Lower leg skin (tissue), 4 donors: ENCODE measurements around the gene FNDC3B. TPM values are rescaled to one million over a fixed set of nuclear protein-coding genes. Genes with fewer than 3 reads are reported as not detected.

Experiments
- DNase-seq, 2 donors: peaks; one replicate each; pipeline ENCODE4 v3.0.0-alpha.2; 2019; ENCODE audit warnings: low spot score in 2 of 2
- H3K4me3 ChIP-seq: fragments of 200-600 bp; sonication (generic); 2 replicates; pipeline ENCODE4 v1.5.1; 2017; ENCODE audit warnings: mild to moderate bottlenecking, low read depth; ENCODE audit not compliant: poor library complexity, severe bottlenecking
- POLR2A ChIP-seq, 2 donors: fragments of 450-650 bp; IDR thresholded peaks; one replicate each; pipeline ENCODE4 v1.6.1; 2016 to 2017; ENCODE audit warnings: antibody characterized with exemption in 2 of 2, mild to moderate bottlenecking in 1 of 2, moderate library complexity in 1 of 2
- WGBS, 2 donors: methylation state at CpG; one replicate each; pipeline ENCODE4 v1.1.5; 2018; 5-methylcytosine and 5-hydroxymethylcytosine counted together
- intact Hi-C: fragments of 100-400 bp; cut with DNase I; formaldehyde crosslinking; loops from one replicate; pipeline ENCODE4 v1.15.0; 2023; ENCODE audit warnings: low total_unique reads
- total RNA-seq, 4 donors: library from RNA; depleted of rRNA; stranded (reverse); fragments of >200 nt; gene quantifications; one replicate each; pipeline ENCODE4 v1.1.0, GENCODE V29; 2016
- TF ChIP-seq, protein P1 (sequence below), 3 donors: fragments of 450-650 bp; IDR thresholded peaks; one replicate each; pipeline ENCODE4 v1.5.1; 2016; ENCODE audit warnings: antibody characterized with exemption in 3 of 3, mild to moderate bottlenecking in 3 of 3, moderate library complexity in 2 of 3

The FNDC3B gene
- total RNA-seq, 4 donors from 2014 or later, result 22.9 to 39.3 (median 23.2) TPM

DNA sequence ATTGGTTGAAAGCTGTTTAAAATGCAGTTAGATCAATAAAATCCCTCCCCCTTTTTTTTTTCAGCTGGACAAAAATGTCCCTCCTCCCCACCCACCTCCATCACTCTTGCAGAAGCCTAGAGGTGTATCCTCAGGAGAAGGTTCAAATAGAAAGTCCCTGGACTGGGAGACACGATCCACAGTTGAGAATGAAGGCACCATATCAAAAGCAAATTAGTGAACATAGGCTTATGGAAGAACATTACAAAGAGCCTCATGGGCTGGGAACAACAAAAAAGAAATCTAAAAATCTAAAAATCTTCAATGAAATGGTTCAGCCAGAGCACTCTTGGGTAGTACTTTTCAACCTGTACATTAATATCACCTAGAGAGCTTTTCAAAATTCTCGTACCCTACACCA lies 362.7 kb downstream of the FNDC3B start:
- intact Hi-C loops, result no loop called here
- H3K4me3 ChIP-seq, result no peak overlapping the region
- TF ChIP-seq, protein P1, sequence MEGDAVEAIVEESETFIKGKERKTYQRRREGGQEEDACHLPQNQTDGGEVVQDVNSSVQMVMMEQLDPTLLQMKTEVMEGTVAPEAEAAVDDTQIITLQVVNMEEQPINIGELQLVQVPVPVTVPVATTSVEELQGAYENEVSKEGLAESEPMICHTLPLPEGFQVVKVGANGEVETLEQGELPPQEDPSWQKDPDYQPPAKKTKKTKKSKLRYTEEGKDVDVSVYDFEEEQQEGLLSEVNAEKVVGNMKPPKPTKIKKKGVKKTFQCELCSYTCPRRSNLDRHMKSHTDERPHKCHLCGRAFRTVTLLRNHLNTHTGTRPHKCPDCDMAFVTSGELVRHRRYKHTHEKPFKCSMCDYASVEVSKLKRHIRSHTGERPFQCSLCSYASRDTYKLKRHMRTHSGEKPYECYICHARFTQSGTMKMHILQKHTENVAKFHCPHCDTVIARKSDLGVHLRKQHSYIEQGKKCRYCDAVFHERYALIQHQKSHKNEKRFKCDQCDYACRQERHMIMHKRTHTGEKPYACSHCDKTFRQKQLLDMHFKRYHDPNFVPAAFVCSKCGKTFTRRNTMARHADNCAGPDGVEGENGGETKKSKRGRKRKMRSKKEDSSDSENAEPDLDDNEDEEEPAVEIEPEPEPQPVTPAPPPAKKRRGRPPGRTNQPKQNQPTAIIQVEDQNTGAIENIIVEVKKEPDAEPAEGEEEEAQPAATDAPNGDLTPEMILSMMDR (IDR thresholded peaks at IDR 0.05), result no peak
- TF ChIP-seq POLR2A (IDR thresholded peaks at IDR 0.05), result no peak
- no peak for DNase-seq
- 79 to 97% methylated on average over 2 of the region's 2 CpGs for WGBS, 2 donors

- WGBS, 2 donors, result 95% methylated on average over 8 of the region's 8 CpGs
- no peak for DNase-seq
- TF ChIP-seq, protein P1 (IDR thresholded peaks at IDR 0.05), result no peak
- no peak for TF ChIP-seq POLR2A (IDR thresholded peaks at IDR 0.05)
Measured at GRCh38 chr3:172402892-172403643, 363.7 kb downstream of the FNDC3B start.

DNA sequence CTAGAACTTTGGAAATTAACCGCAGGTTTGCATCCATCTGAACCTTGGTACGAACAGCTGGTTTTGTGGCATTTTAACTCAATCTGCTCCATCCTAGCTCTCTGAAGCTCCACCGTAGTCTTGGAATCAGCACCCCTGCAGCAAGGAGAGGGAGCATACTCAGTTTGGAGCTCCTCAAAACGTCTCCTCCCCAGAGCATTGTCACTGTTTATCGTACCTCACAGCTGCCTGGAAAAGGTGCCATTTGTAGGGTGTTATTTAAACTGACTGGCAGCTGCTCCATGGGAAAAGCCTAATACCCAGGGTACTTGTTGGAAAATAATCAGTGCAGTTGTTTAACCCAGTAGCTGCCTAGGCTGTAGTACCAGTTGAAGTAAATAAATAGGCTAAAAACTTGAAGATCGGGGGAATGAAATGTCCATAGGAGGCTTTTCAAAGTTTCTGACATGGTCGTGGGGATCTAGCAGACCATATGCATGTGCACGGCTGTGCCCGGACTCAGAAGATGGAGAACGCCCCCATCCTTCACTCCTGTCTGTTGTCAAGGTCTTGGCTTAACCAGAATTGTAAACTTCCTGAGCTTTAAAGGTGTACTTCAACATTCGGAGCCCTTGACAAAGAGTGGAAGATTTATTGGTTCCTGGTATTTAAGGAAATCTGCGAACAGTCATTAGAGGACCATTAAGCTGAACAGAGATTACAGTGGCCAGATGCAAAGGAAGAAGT lies 365.0 kb downstream of the FNDC3B start:
- intact Hi-C loops, result no loop called here
- TF ChIP-seq, protein P1 (IDR thresholded peaks at IDR 0.05), result no peak
- no peak for TF ChIP-seq POLR2A (IDR thresholded peaks at IDR 0.05)
- 73 to 76% methylated on average over 12 of the region's 12 CpGs for WGBS, 2 donors
- DNase-seq, result no peak
- H3K4me3 ChIP-seq, result no peak overlapping the region

More at GRCh38 chr3:172402892-172403643, 363.7 kb downstream of the FNDC3B start:
- no peak overlapping the region for H3K4me3 ChIP-seq
- intact Hi-C loops, result no loop called here

GRCh38 chr3:172405914-172406313 lies 366.5 kb downstream of the FNDC3B start:
- intact Hi-C loops, result no loop called here
- WGBS, 2 donors, result 87 to 96% methylated on average over 2 of the region's 2 CpGs
- no peak overlapping the region for H3K4me3 ChIP-seq
- TF ChIP-seq POLR2A (IDR thresholded peaks at IDR 0.05), result no peak
- no peak for DNase-seq

DNA sequence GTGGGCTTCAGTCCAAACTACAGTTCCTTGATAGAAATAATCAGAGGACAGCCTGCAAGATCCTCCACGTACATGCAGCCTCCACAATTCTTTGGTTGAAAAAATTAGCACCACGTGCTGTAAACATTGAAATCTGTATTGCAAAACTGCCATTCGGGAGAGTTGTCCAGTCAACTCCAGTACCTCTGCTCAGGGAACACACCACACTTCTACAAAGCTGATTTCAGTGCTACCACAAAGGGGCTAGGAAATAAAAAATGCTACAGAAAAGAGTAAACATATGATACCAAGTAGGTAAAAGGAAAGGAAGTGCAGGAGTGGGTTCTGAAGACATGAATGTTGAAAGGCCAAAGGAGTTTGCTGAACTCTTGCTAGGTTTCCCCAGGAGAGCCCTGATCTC lies 368.5 kb downstream of the FNDC3B start:
- H3K4me3 ChIP-seq, result no peak overlapping the region
- TF ChIP-seq, protein P1 (IDR thresholded peaks at IDR 0.05), result no peak
- TF ChIP-seq POLR2A (IDR thresholded peaks at IDR 0.05), result no peak
- no peak for DNase-seq
- 82 to 94% methylated on average over 3 of the region's 3 CpGs for WGBS, 2 donors
- intact Hi-C loops, result no loop called here

GRCh38 chr3:172410702-172411477 lies 371.5 kb downstream of the FNDC3B start:
- no peak overlapping the region for H3K4me3 ChIP-seq
- TF ChIP-seq POLR2A (IDR thresholded peaks at IDR 0.05), result no peak
- TF ChIP-seq, protein P1 (IDR thresholded peaks at IDR 0.05), result no peak
- no peak for DNase-seq
- intact Hi-C loops, result no loop called here
- WGBS, 2 donors, result 73 to 76% methylated on average over 7 to 8 of the region's 13 CpGs
